HEK293T (cell line): ENCODE results near the gene SH3GL2.

Experiments
- CTCF ChIA-PET: fragments of 350-600 bp; formaldehyde crosslinking; extraction: SDS; loops from one replicate; lab custom pipeline; 2021; ENCODE audit warnings: antibody characterized with exemption, inconsistent platforms; lab: Yijun Ruan, JAX
- POLR2A ChIA-PET: fragments of 350-600 bp; formaldehyde crosslinking; extraction: SDS; loops from one replicate; lab custom pipeline; 2020; ENCODE audit warnings: antibody characterized with exemption, inconsistent platforms; lab: Yijun Ruan, JAX
- DNase-seq: peaks from one replicate; pipeline ENCODE4 v3.0.0; 2012; ENCODE audit warnings: mixed read lengths; ENCODE audit errors: extremely low spot score
- ARNT ChIP-seq: fragments of 450-650 bp; IDR thresholded peaks from 2 replicates; pipeline ENCODE4 v1.6.1; 2017; ENCODE audit warnings: mild to moderate bottlenecking
- BHLHE40 ChIP-seq: fragments of 450-650 bp; IDR thresholded peaks from 2 replicates; pipeline ENCODE4 v1.6.1; 2016; ENCODE audit warnings: mild to moderate bottlenecking, moderate library complexity, borderline replicate concordance
- CTBP1 ChIP-seq: fragments of 450-650 bp; IDR thresholded peaks from 2 replicates; pipeline ENCODE4 v1.6.1; 2016; ENCODE audit warnings: borderline replicate concordance
- ELF4 ChIP-seq: fragments of 450-650 bp; IDR thresholded peaks from 2 replicates; pipeline ENCODE4 v1.6.1; 2017; ENCODE audit warnings: antibody characterized with exemption
- FOXA1 ChIP-seq: fragments of 450-650 bp; IDR thresholded peaks from 2 replicates; pipeline ENCODE4 v1.6.1; 2016; ENCODE audit warnings: mild to moderate bottlenecking
- FOXK2 ChIP-seq: fragments of 450-650 bp; IDR thresholded peaks from 2 replicates; pipeline ENCODE4 v1.6.1; 2016; ENCODE audit warnings: mild to moderate bottlenecking
- FOXM1 ChIP-seq: fragments of 450-650 bp; IDR thresholded peaks from 2 replicates; pipeline ENCODE4 v1.6.1; 2017; ENCODE audit warnings: mild to moderate bottlenecking, borderline replicate concordance
- HDGF ChIP-seq: fragments of 450-650 bp; IDR thresholded peaks from 2 replicates; pipeline ENCODE4 v1.6.1; 2017; ENCODE audit warnings: antibody characterized with exemption, borderline replicate concordance
- L3MBTL2 ChIP-seq: fragments of 450-650 bp; conservative IDR thresholded peaks from 2 replicates; pipeline ENCODE4 v1.6.1; 2016; ENCODE audit warnings: mild to moderate bottlenecking
- LEF1 ChIP-seq: fragments of 450-650 bp; IDR thresholded peaks from 2 replicates; pipeline ENCODE4 v1.6.1; 2017; ENCODE audit warnings: mild to moderate bottlenecking, borderline replicate concordance
- NFRKB ChIP-seq: fragments of 450-650 bp; IDR thresholded peaks from 2 replicates; pipeline ENCODE4 v1.6.1; 2016; ENCODE audit warnings: mild to moderate bottlenecking, moderate library complexity
- PKNOX1 ChIP-seq: fragments of 450-650 bp; IDR thresholded peaks from 2 replicates; pipeline ENCODE4 v1.6.1; 2016
- SP1 ChIP-seq: fragments of 450-650 bp; IDR thresholded peaks from 2 replicates; pipeline ENCODE4 v1.6.1; 2017
- SUZ12 ChIP-seq: fragments of 450-650 bp; IDR thresholded peaks from 2 replicates; pipeline ENCODE4 v1.6.1; 2016; ENCODE audit warnings: mild to moderate bottlenecking
- TARDBP ChIP-seq: fragments of 450-650 bp; IDR thresholded peaks from 2 replicates; pipeline ENCODE4 v1.6.1; 2016
- ZNF384 ChIP-seq: fragments of 450-650 bp; IDR thresholded peaks from 2 replicates; pipeline ENCODE4 v1.6.1; 2016

SH3GL2 gene

GRCh38 chr9:17726298-17726697 is 147.4 kb downstream of the SH3GL2 start:
- POLR2A ChIA-PET = no interaction called here
- no peak for DNase-seq

GRCh38 chr9:17730899-17731298 is 152.0 kb downstream of the SH3GL2 start:
- no peak for DNase-seq
- no peak for TF ChIP-seq L3MBTL2
- TF ChIP-seq PKNOX1 = no peak
- TF ChIP-seq HDGF = no peak
- no peak for TF ChIP-seq ARNT
- TF ChIP-seq FOXA1 = no peak
- no peak for TF ChIP-seq ZNF384
- ChIA-PET CTCF (no interaction called here), POLR2A (no interaction called here)

More at GRCh38 chr9:17726298-17726697, 147.4 kb downstream of the SH3GL2 start:
- TF ChIP-seq FOXA1 = no peak
- TF ChIP-seq PKNOX1 = no peak
- no peak for TF ChIP-seq SUZ12
- TF ChIP-seq ELF4 = no peak
- TF ChIP-seq CTBP1 = no peak
- no peak for TF ChIP-seq HDGF
- no peak for TF ChIP-seq TARDBP
- TF ChIP-seq LEF1 = no peak
- no peak for TF ChIP-seq BHLHE40
- no peak for TF ChIP-seq L3MBTL2
- TF ChIP-seq FOXK2 = no peak
- no peak for TF ChIP-seq NFRKB
- TF ChIP-seq ARNT = no peak
- TF ChIP-seq FOXM1 = no peak
- no peak for TF ChIP-seq SP1
- TF ChIP-seq ZNF384 = no peak
- CTCF ChIA-PET = no interaction called here

DNA sequence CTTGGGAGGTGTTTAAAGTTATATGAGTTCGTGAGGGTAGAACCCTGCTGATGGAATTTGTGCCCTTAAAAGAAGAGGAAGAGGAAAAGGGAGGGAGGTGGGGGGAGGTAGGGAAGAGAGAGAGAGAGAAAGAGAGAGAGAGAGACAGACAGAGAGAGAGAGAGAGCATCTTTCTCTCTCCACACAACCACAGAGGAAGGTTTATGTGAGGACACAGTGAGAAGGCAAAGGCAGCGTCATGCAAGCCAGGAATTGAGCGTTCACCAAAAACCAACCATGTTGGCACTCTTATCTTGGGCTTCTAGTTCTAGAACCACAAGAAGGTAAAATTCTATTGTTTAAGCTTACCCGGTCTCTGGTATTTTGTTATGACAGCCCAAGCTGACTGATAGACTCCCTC is 152.4 kb downstream of the SH3GL2 start:
- POLR2A ChIA-PET = no interaction called here
- CTCF ChIA-PET = no interaction called here
- no peak for DNase-seq
- TF ChIP-seq FOXM1 = no peak
- no peak for TF ChIP-seq SUZ12
- no peak for TF ChIP-seq CTBP1
- no peak for TF ChIP-seq FOXA1
- no peak for TF ChIP-seq NFRKB
- no peak for TF ChIP-seq ELF4

GRCh38 chr9:17734674-17735073 is 155.8 kb downstream of the SH3GL2 start:
- CTCF ChIA-PET = no interaction called here
- TF ChIP-seq HDGF = no peak
- TF ChIP-seq NFRKB = no peak
- TF ChIP-seq FOXK2 = no peak
- TF ChIP-seq SUZ12 = no peak
- no peak for TF ChIP-seq CTBP1
- TF ChIP-seq ELF4 = no peak
- no peak for TF ChIP-seq L3MBTL2
- TF ChIP-seq SP1 = no peak
- TF ChIP-seq LEF1 = no peak
- no peak for TF ChIP-seq FOXA1
- TF ChIP-seq ARNT = no peak
- no peak for TF ChIP-seq FOXM1
- DNase-seq = no peak
- POLR2A ChIA-PET = no interaction called here

- POLR2A ChIA-PET = no interaction called here
- CTCF ChIA-PET = no interaction called here
- DNase-seq = no peak
- TF ChIP-seq FOXK2 (no peak), CTBP1 (no peak), PKNOX1 (no peak), LEF1 (no peak), BHLHE40 (no peak), SP1 (no peak), FOXA1 (no peak), L3MBTL2 (no peak), NFRKB (no peak), SUZ12 (no peak), ZNF384 (no peak)
Measured at GRCh38 chr9:17735859-17736258, 157.0 kb downstream of the SH3GL2 start.

DNA sequence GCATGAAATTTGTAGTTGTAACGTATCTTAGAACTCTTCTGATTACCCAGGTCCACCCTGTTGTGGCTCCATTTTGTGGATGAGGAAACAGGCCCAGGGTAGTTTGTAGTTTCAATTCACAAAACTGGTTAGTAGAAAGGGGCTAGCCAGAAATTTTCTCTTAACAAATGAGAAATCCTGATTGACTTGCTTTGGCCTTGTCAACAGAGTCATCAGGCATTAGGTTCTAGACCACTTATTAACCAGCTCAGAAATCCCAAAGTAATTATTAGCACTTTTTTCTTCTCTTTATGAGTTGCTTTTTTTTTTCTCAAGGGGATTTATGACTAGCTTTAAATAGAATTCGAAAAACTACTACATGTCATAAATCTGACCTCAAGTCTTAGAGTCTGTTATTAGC is 160.2 kb downstream of the SH3GL2 start:
- no peak for DNase-seq
- ChIA-PET POLR2A (no interaction called here), CTCF (no interaction called here)
- TF ChIP-seq PKNOX1 (no peak), ZNF384 (no peak), CTBP1 (no peak), TARDBP (no peak), LEF1 (no peak), ELF4 (no peak), ARNT (no peak), SUZ12 (no peak), SP1 (no peak), FOXM1 (no peak), FOXK2 (no peak), HDGF (no peak), NFRKB (no peak), FOXA1 (no peak), L3MBTL2 (no peak), BHLHE40 (no peak)
